SKM-1 treated with dmso at 0.1 percent for 144 hours (cell line): Measurements from ENCODE around the gene TFF1.

Experiments
- DNase-seq: peaks from one replicate; lab custom pipeline; 2025; ENCODE audit not compliant: unreplicated experiment; lab: John Stamatoyannopoulos, UW

Gene TFF1

GRCh38 chr21:42363312-42363711, 3.0 kb downstream of the TFF1 start:
- no peak for DNase-seq

- DNase-seq = no peak
Observed at GRCh38 chr21:42362700-42363099, 3.6 kb downstream of the TFF1 start.

- DNase-seq = no peak
Observed at GRCh38 chr21:42362198-42362597, 4.1 kb downstream of the TFF1 start.

GRCh38 chr21:42361286-42361685, 5.0 kb downstream of the TFF1 start:
- no peak for DNase-seq

GRCh38 chr21:42360317-42360716, 6.0 kb downstream of the TFF1 start:
- no peak for DNase-seq

- no peak for DNase-seq
Observed at GRCh38 chr21:42358937-42359336, 7.4 kb downstream of the TFF1 start.

- DNase-seq = no peak
Observed at GRCh38 chr21:42358261-42358660, 8.1 kb downstream of the TFF1 start.

GRCh38 chr21:42357307-42357706, 9.0 kb downstream of the TFF1 start:
- DNase-seq = no peak

- DNase-seq = no peak
Observed at GRCh38 chr21:42356650-42357049, 9.7 kb downstream of the TFF1 start.

GRCh38 chr21:42356046-42356445, 10.3 kb downstream of the TFF1 start:
- DNase-seq = no peak

GRCh38 chr21:42353623-42354022, 12.7 kb downstream of the TFF1 start:
- no peak for DNase-seq

GRCh38 chr21:42352441-42353095, 13.8 kb downstream of the TFF1 start:
- DNase-seq = no peak

- no peak for DNase-seq
Observed at GRCh38 chr21:42351626-42352440, 14.5 kb downstream of the TFF1 start.

GRCh38 chr21:42350927-42351426, 15.4 kb downstream of the TFF1 start, which contains the start of gene TFF2:
Gene TFF2, minus strand, starts transcription at chr21:42350994. Its CDS starts 37 bp downstream, at chr21:42350957.
- DNase-seq = no peak

GRCh38 chr21:42350318-42350910, 15.9 kb downstream of the TFF1 start:
- DNase-seq = no peak

GRCh38 chr21:42349420-42350317, 16.7 kb downstream of the TFF1 start:
- no peak for DNase-seq

GRCh38 chr21:42348762-42349161, 17.6 kb downstream of the TFF1 start:
- DNase-seq = no peak

- no peak for DNase-seq
Observed at GRCh38 chr21:42347601-42348327, 18.6 kb downstream of the TFF1 start.

- no peak for DNase-seq
Observed at GRCh38 chr21:42346866-42347600, 19.3 kb downstream of the TFF1 start.
